Panc1 (cell line): ENCODE data around the gene CDH12. TPM values are rescaled to one million over a fixed set of nuclear protein-coding genes. Genes with fewer than 3 reads are reported as not detected.

ENCODE experiments used
- ATAC-seq: fragments of 200-7000 bp; cut with Tn5 transposase; 2 replicates; pipeline ENCODE4 v1.9.1; 2020; ENCODE audit warnings: mild to moderate bottlenecking, moderate library complexity
- BruUV-seq: library from RNA; stranded (reverse); fragments of 400-500 nt; replicated peaks from 2 replicates; lab custom pipeline; 2021; lab: Mats Ljungman, UMichigan
- CTCF ChIA-PET: fragments of 300-600 bp; sonication (Branson Sonifier 250); formaldehyde crosslinking; loops from one replicate; lab custom pipeline; 2022; ENCODE audit warnings: antibody characterized with exemption; lab: Charles Lee
- POLR2A ChIA-PET: fragments of 300-600 bp; sonication (Branson Sonifier 250); formaldehyde crosslinking; loops from one replicate; lab custom pipeline; 2022; ENCODE audit warnings: antibody characterized with exemption; lab: Charles Lee
- DNase-seq: peaks from one replicate; pipeline ENCODE4 v3.0.0-alpha.2; 2010; ENCODE audit warnings: low read depth, low spot score
- H3K27ac ChIP-seq: 2 replicates; pipeline ENCODE4 v1.5.1; 2011; ENCODE audit warnings: mild to moderate bottlenecking, low read length, inconsistent platforms
- H3K27me3 ChIP-seq: fragments of 200-500 bp; sonication (Bioruptor generic); 2 replicates; pipeline ENCODE4 v1.6.0; 2014; ENCODE audit warnings: low read length, inconsistent platforms; ENCODE audit not compliant: control insufficient read depth, insufficient read depth
- H3K36me3 ChIP-seq: fragments of 200-500 bp; sonication (Bioruptor generic); 2 replicates; pipeline ENCODE4 v1.5.1; 2014; ENCODE audit warnings: inconsistent platforms, mild to moderate bottlenecking, low read length, moderate library complexity; ENCODE audit not compliant: control insufficient read depth, insufficient read depth
- H3K4me1 ChIP-seq: 2 replicates; pipeline ENCODE4 v1.5.1; 2011; ENCODE audit warnings: inconsistent platforms, mild to moderate bottlenecking, low read length, moderate library complexity; ENCODE audit not compliant: control insufficient read depth, insufficient read depth
- H3K4me3 ChIP-seq, 2 experiments: 2 replicates each; pipeline ENCODE4 v1.5.1; 2011 to 2012; ENCODE audit warnings: low read depth in 2 of 2, low read length in 2 of 2, mild to moderate bottlenecking in 2 of 2, inconsistent platforms in 1 of 2, moderate library complexity in 1 of 2
- H3K9me3 ChIP-seq: fragments of 200-500 bp; sonication (Bioruptor generic); 2 replicates; pipeline ENCODE4 v1.5.1; 2014; ENCODE audit warnings: low read depth, mild to moderate bottlenecking, inconsistent platforms, low read length, moderate library complexity; ENCODE audit not compliant: control insufficient read depth, insufficient read depth
- POLR2AphosphoS5 ChIP-seq: IDR thresholded peaks from 2 replicates; pipeline ENCODE4 v1.6.1; 2012; ENCODE audit warnings: mild to moderate bottlenecking, low read depth, low read length, moderate library complexity
- REST ChIP-seq, 2 experiments: IDR thresholded peaks; 2 replicates each; pipeline ENCODE4 v1.6.1; 2011 to 2012; ENCODE audit warnings: low read depth in 2 of 2, control low read depth in 1 of 2, low read length in 1 of 2, mild to moderate bottlenecking in 1 of 2, moderate library complexity in 1 of 2; ENCODE audit not compliant: insufficient read depth in 1 of 2
- SIN3A ChIP-seq: IDR thresholded peaks from 2 replicates; pipeline ENCODE4 v1.6.1; 2012; ENCODE audit warnings: low read depth, mild to moderate bottlenecking, low read length, moderate library complexity, borderline replicate concordance; ENCODE audit not compliant: insufficient read depth
- TCF7L2 ChIP-seq: IDR thresholded peaks from 2 replicates; pipeline ENCODE4 v1.6.1; 2011; ENCODE audit warnings: mild to moderate bottlenecking, low read depth, low read length, inconsistent platforms
- in situ Hi-C: cut with HindIII; loops from 2 replicates; pipeline ENCODE4 v1.10.0; 2016; ENCODE audit warnings: low sequenced_read_pairs, low pct_unique_long_range_greater_than_20kb
- intact Hi-C: fragments of 100-400 bp; cut with micrococcal nuclease; formaldehyde crosslinking; loops from one replicate; pipeline ENCODE4 v1.10.0; 2022; ENCODE audit not compliant: unreplicated experiment
- total RNA-seq: library from RNA; stranded (reverse); gene quantifications from one replicate; pipeline ENCODE4 v1.2.1, GENCODE V29; 2021; ENCODE audit not compliant: unreplicated experiment
- TF ChIP-seq, protein P1 (sequence below): fragments of 450-650 bp; IDR thresholded peaks from 2 replicates; pipeline ENCODE4 v1.5.1; 2017; ENCODE audit warnings: mild to moderate bottlenecking

Gene CDH12
- total RNA-seq, 1 experiment from 2014 or later = not detected

DNA sequence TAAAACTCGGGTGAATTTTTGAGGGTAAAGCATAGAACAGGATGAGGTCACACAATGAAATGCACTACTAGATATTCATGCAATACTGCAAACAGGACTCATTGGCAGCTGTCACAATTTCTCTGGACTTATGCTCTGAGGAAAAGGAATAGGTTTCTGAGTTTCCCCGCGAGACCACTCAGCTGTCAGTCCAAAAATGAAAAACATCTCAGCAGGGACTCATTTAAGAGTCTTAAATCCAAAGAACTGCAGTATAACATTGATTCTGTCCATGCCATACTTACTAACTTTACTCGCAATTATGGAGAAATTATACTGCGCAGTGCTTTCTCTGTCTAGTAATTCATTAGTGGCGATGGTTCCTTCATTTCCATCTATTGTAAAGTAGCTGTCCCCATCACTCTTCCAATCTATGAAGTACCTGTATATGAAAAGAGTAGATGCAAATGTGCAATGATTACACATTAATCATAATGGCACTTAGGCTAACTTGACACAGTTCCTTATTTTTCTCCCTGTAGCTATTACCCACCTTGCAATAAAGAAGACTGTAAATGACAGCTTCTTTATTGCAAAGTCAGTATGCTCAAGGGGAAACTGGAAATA is 1070.0 kb downstream of the CDH12 start:
- Histone ChIP-seq H3K27ac (no peak overlapping the region), H3K9me3 (no peaks in the 10 kb centered on the region), H3K36me3 (no peaks in the 10 kb centered on the region; the same call in 1 of the 2 replicates), H3K4me3 (no peak overlapping the region), H3K27me3 (no peaks in the 10 kb centered on the region), H3K4me1 (no peaks in the 10 kb centered on the region)
- POLR2A ChIA-PET = no interaction called here
- TF ChIP-seq POLR2AphosphoS5 (no peak), TCF7L2 (no peak), REST (IDR thresholded peaks at IDR 0.05; ENCODE audit: insufficient read depth in 1 of 2, low read depth in 2 of 2, low read length in 1 of 2) (no peak), SIN3A (no peak)
- TF ChIP-seq, protein P1, sequence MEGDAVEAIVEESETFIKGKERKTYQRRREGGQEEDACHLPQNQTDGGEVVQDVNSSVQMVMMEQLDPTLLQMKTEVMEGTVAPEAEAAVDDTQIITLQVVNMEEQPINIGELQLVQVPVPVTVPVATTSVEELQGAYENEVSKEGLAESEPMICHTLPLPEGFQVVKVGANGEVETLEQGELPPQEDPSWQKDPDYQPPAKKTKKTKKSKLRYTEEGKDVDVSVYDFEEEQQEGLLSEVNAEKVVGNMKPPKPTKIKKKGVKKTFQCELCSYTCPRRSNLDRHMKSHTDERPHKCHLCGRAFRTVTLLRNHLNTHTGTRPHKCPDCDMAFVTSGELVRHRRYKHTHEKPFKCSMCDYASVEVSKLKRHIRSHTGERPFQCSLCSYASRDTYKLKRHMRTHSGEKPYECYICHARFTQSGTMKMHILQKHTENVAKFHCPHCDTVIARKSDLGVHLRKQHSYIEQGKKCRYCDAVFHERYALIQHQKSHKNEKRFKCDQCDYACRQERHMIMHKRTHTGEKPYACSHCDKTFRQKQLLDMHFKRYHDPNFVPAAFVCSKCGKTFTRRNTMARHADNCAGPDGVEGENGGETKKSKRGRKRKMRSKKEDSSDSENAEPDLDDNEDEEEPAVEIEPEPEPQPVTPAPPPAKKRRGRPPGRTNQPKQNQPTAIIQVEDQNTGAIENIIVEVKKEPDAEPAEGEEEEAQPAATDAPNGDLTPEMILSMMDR = no peak
- CTCF ChIA-PET = no interaction called here
- no TSS peak for BruUV-seq
- DNase-seq (no peak), ATAC-seq (no peak)
- intact Hi-C loops (no loop called here), in situ Hi-C loops (no loop called here)

- Histone ChIP-seq H3K4me3 (no peak overlapping the region), H3K27me3 (no peaks in the 10 kb centered on the region), H3K27ac (no peak overlapping the region), H3K4me1 (no peaks in the 10 kb centered on the region), H3K36me3 (no peaks in the 10 kb centered on the region; the same call in 1 of the 2 replicates), H3K9me3 (no peaks in the 10 kb centered on the region)
- ChIA-PET CTCF (no interaction called here), POLR2A (no interaction called here)
- no peak for ATAC-seq
- BruUV-seq = no TSS peak
- DNase-seq = no peak
- in situ Hi-C loops = no loop called here
- intact Hi-C loops = no loop called here
- TF ChIP-seq SIN3A = no peak
- TF ChIP-seq REST (IDR thresholded peaks at IDR 0.05; ENCODE audit: insufficient read depth in 1 of 2, low read depth in 2 of 2, low read length in 1 of 2) = no peak
- no peak for TF ChIP-seq TCF7L2
- no peak for TF ChIP-seq POLR2AphosphoS5
- TF ChIP-seq, protein P1 = no peak
These were observed 1076.7 kb downstream of the CDH12 start for GRCh38 chr5:21776466-21776865.
